GM18951 (cell line): Measurements from ENCODE around the gene CAMK1D.
"Not testable (repeated sequence)": the region's sequence is repeated elsewhere in the genome, so short reads cannot be mapped to it uniquely, and the experiment has no call there.

ENCODE experiments used
- POLR2A ChIP-seq: IDR thresholded peaks from 4 replicates; pipeline ENCODE4 v1.6.1; 2011; ENCODE audit warnings: mild to moderate bottlenecking; ENCODE audit not compliant: insufficient read length, insufficient read depth; ENCODE audit errors: extremely low read depth
- in situ Hi-C: fragments of 300-500 bp; cut with MboI; formaldehyde crosslinking; loops from one replicate; pipeline ENCODE4 v1.12.0; 2022; ENCODE audit warnings: low sequenced_read_pairs, mixed read lengths, inconsistent platforms; ENCODE audit not compliant: unreplicated experiment

The CAMK1D gene

GRCh38 chr10:12332572-12333379, 16.6 kb upstream of the CAMK1D start:
- TF ChIP-seq POLR2A, result no peak
- in situ Hi-C loops, result no loop called here

DNA sequence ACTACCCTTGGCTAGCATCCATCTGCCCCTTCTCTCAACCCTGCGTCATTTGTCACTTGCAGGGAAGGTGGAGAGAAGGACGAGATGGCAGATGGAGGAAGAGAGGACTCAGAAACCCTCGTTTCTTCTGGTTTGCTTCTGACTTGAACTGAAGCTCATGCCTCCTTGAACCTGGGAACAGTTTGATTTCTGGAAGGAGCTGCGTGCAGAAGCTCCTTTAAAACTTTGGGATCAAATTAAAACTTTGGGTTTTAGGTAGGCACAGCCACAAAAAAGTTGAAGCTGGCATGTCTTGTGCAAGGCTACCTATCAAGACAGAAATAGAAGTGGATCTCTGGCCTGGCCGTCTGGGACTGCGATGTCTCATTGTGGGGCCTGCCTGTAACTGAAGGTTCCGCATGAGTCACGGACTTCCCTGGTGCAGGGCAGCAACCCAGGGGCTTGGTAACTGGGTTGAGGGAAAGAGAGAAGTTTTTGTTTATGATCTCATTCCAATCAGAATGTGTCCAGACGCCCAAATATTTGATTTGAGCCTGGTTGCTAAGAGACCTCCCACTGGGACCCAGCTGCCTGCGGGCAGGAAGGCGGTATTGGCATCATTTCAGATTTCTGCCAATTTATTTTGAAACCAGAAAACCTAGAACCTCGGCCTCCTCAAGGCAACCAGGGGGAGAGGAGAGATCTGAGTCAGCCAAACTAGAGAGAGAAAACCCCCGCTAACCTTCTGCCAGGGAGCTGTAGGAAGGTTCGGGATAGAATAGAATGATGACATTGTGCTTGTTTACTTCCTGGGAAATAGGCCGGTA, 15.8 kb upstream of the CAMK1D start:
- in situ Hi-C loops, result no loop called here
- TF ChIP-seq POLR2A, result no peak

- in situ Hi-C loops, result no loop called here
Observed at GRCh38 chr10:12334186-12334530, 15.2 kb upstream of the CAMK1D start.

GRCh38 chr10:12335169-12335568, 14.2 kb upstream of the CAMK1D start:
- in situ Hi-C loops, result not testable (repeated sequence)

More at GRCh38 chr10:12334186-12334530, 15.2 kb upstream of the CAMK1D start:
- no peak for TF ChIP-seq POLR2A

GRCh38 chr10:12337453-12338372, 11.6 kb upstream of the CAMK1D start:
- no peak for TF ChIP-seq POLR2A
- in situ Hi-C loops, result no loop called here

DNA sequence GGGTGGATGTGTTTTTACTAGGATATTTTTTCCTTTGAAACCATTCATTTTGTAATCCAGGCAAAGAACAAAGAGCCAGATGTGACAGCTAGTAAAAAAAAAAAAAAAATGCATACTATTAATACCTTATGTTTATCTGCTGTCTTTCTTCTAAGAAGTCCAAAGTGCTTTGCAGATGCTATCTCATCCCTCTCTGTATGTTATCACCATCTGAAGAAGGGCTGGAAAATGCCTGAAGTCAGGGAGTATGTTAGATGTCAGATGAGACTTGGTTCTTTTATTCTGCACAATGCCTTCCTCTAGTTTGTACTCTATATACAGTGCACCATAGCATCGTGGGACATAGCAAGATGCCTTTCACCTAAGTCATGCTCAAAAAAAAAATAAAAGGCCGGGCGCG, 10.4 kb upstream of the CAMK1D start:
- TF ChIP-seq POLR2A, result no peak
- in situ Hi-C loops, result no loop called here

- TF ChIP-seq POLR2A, result no peak
- in situ Hi-C loops, result no loop called here
Observed at GRCh38 chr10:12340371-12340770, 9.0 kb upstream of the CAMK1D start.

GRCh38 chr10:12340937-12341336, 8.4 kb upstream of the CAMK1D start:
- in situ Hi-C loops, result no loop called here
- no peak for TF ChIP-seq POLR2A

GRCh38 chr10:12341526-12341925, 7.8 kb upstream of the CAMK1D start:
- TF ChIP-seq POLR2A, result no peak
- in situ Hi-C loops, result no loop called here

DNA sequence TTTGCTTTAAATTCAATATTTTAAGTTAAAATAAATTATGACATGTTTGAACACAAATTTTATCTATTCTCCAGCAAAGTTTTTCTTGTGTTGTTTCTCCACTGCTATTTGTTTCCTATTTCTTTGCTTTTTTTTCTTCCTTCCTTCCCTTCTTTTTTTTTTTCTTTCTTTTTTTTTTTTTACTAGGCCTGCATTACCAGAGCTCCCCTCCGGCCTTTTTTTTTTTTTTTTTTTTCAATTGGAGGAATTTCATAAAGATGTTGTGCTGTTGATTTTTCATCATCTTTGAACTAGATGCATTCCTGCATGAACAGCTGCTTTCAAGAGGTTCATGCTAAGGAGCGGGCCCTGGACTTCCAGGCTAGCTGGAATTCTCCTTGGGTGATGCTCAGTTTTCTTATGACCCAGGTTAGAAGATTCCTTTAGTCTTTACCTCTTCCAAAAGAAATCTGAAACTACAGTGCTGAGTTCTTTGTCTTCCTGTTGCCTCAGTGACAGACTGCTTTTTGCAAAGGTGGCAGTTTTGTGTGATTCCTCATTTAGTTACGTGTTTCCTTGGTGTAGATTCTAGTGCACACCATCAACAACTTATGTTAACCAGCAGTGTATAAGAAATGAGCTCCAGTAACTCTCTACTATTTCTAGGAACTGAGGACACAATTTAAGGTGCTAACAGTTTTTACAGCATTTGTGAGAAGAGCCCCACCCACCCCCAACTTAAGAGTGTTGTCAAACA, 4.8 kb upstream of the CAMK1D start:
- TF ChIP-seq POLR2A, result no peak
- in situ Hi-C loops, result no loop called here

GRCh38 chr10:12346707-12347106, 2.6 kb upstream of the CAMK1D start:
- TF ChIP-seq POLR2A, result no peak
- in situ Hi-C loops, result no loop called here

DNA sequence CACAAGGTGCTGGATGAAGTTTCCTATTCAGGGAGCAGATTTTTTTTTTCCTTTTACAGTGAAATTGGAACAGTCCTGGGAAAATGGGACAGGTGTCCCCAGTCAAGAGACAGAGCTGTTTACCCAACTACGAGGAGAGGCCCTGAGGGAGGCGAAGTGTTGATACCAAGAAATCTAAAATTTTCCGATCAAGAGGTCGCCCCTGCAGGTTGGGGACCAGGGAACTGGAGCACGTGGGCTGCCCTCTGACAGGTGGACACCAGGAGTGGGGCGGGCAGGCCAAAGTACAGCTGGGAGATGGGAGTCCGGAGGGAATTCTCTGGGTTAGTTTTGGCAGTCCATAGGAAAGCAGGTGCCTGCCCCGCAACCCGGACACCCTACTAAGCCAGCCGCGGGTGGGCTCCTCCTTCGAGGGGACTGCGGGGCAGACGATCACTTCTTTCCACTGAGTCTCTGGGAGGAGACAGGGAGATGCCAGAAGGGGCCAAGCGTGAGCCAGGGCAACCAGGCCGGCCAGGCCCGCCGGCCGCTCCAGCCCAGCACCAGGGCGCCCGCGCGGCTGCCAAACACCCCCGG, 965 bp upstream of the CAMK1D start:
- in situ Hi-C loops, result no loop called here
- no peak for TF ChIP-seq POLR2A
